ENCODE measurements around the gene CARS1. TPM values are rescaled to one million over a fixed set of nuclear protein-coding genes. Genes with fewer than 3 reads are reported as not detected.

Gene CARS1
- total and polyA plus RNA-seq, 2 of the 8 experiments (the other 6 are each of a cell fraction or from before 2014, with no cell fraction given): 44.1 to 100 TPM

- no peak overlapping the region for H3K27ac ChIP-seq (ENCODE audit: low read depth, low read length)
- CTCF ChIA-PET (ENCODE audit: partially characterized antibody): no interaction called here
- FAIRE-seq: no peak
Observed at GRCh38 chr11:3096909-3097530, 39.8 kb upstream of the CARS1 start.

More at GRCh38 chr11:3096909-3097530, 39.8 kb upstream of the CARS1 start:
- no peaks in the 10 kb centered on the region for H3K27me3 ChIP-seq (replicated peaks in 1 of 4; ENCODE audit: control insufficient read depth in 3 of 4, extremely low read depth in 1 of 4, insufficient read depth in 3 of 4, low read length in 3 of 4)
- no peak overlapping the region for H2BK5ac ChIP-seq (ENCODE audit: low read depth, low read length)
- H4K8ac ChIP-seq (ENCODE audit: extremely low read depth, insufficient read depth, low read length): no peak overlapping the region
- no peaks in the 10 kb centered on the region for H3K23me2 ChIP-seq (ENCODE audit: low read depth, low read length)
- no peak overlapping the region for H3K9ac ChIP-seq (replicated peaks in 1 of 4; ENCODE audit: extremely low read depth in 1 of 4, low read depth in 3 of 4, low read length in 3 of 4)
- WGBS, 2 experiments (ENCODE audit: extremely low coverage in 1 of 2, insufficient coverage in 1 of 2, insufficient read length in 1 of 2, insufficient replicate concordance in 2 of 2, low coverage in 1 of 2, low lambda C conversion rate in 2 of 2, missing lambda C conversion rate in 1 of 2): 85% methylated on average over 10 of the region's 10 CpGs; no CpG with 5 or more reads in 1 of the 2 experiments
- H3K56ac ChIP-seq (replicated peaks; ENCODE audit: insufficient read length, low read depth, low read length): no peak overlapping the region
- H3K4me2 ChIP-seq (ENCODE audit: insufficient read depth in 1 of 2, low read depth in 2 of 2, low read length in 2 of 2): no peak overlapping the region
- DNase-seq (ENCODE audit: low read depth in 1 of 2, low spot score in 2 of 2): no peak
- no peak overlapping the region for H2BK15ac ChIP-seq (ENCODE audit: low read length)
- H3K36me3 ChIP-seq (ENCODE audit: control insufficient read depth in 2 of 4, insufficient read depth in 4 of 4, low read length in 3 of 4): no peaks in the 10 kb centered on the region
- H3K14ac ChIP-seq (ENCODE audit: insufficient read length): no peak overlapping the region
- no peaks in the 10 kb centered on the region for H3K9me3 ChIP-seq (ENCODE audit: insufficient read depth in 2 of 2, low read depth in 1 of 2, low read length in 1 of 2)
- H2BK12ac ChIP-seq (ENCODE audit: low read depth, low read length): no peak overlapping the region
- no peaks in the 10 kb centered on the region for H3K79me2 ChIP-seq (ENCODE audit: control insufficient read depth in 1 of 2, insufficient read depth in 2 of 2, low read length in 2 of 2)
- TF ChIP-seq POLR2AphosphoS5 (IDR thresholded peaks at IDR 0.05; ENCODE audit: low read depth, low read length) (no peak), SUZ12 (IDR thresholded peaks at IDR 0.05; ENCODE audit: low read length) (no peak), RFX5 (IDR thresholded peaks at IDR 0.05; ENCODE audit: borderline replicate concordance, low read depth, low read length) (no peak), USF2 (IDR thresholded peaks at IDR 0.05; ENCODE audit: low read length) (no peak), POLR2A (IDR thresholded peaks at IDR 0.05; ENCODE audit: control extremely low read depth in 1 of 2, low read depth in 2 of 2, low read length in 2 of 2) (no peak), BACH1 (IDR thresholded peaks at IDR 0.05; ENCODE audit: low read length) (no peak)
- no peak overlapping the region for H2BK20ac ChIP-seq (ENCODE audit: low read length)
- no peak overlapping the region for H4K91ac ChIP-seq (replicated peaks; ENCODE audit: insufficient read length, low read length)
- H4K5ac ChIP-seq (ENCODE audit: insufficient read length, low read depth, low read length): no peak overlapping the region
- H3K4me3 ChIP-seq (ENCODE audit: extremely low read depth in 1 of 4, insufficient read depth in 2 of 4, low read depth in 3 of 4, low read length in 4 of 4): no peak overlapping the region
- POLR2A ChIA-PET (ENCODE audit: partially characterized antibody): no interaction called here
- H2BK120ac ChIP-seq (replicated peaks; ENCODE audit: low read depth, low read length): no peak overlapping the region
- no peak overlapping the region for H2AFZ ChIP-seq (ENCODE audit: low read length)
- no peaks in the 10 kb centered on the region for H4K20me1 ChIP-seq (replicated peaks in 1 of 2; ENCODE audit: control insufficient read depth in 1 of 2, insufficient read depth in 2 of 2, low read length in 2 of 2)
- H3K23ac ChIP-seq (ENCODE audit: insufficient read length): no peak overlapping the region
- peaks cover 0 to 13% (median 4%) of the 10 kb centered on the region in 4 experiments; a peak in 5 of 7 replicates for H3K4me1 ChIP-seq (replicated peaks in 1 of 4; ENCODE audit: control insufficient read depth in 3 of 4, insufficient read depth in 4 of 4, low read length in 3 of 4)
- H3K4ac ChIP-seq (replicated peaks; ENCODE audit: insufficient read length, low read depth, low read length): no peak overlapping the region
- H2AK5ac ChIP-seq (ENCODE audit: low read depth, low read length): no peak overlapping the region
- no peak overlapping the region for H3K18ac ChIP-seq (ENCODE audit: extremely low read depth, low read length)
- H3K79me1 ChIP-seq (ENCODE audit: low read depth, low read length): no peaks in the 10 kb centered on the region
